GM12873 (cell line): ENCODE measurements around the gene KNSTRN.

Source experiments
- CTCF ChIP-seq: IDR thresholded peaks from 2 replicates; pipeline ENCODE4 v1.5.1; 2012; ENCODE audit warnings: low read depth, mild to moderate bottlenecking, moderate library complexity, low read length, control low read depth; ENCODE audit not compliant: insufficient read depth; ENCODE audit errors: missing control alignments

Gene KNSTRN

DNA sequence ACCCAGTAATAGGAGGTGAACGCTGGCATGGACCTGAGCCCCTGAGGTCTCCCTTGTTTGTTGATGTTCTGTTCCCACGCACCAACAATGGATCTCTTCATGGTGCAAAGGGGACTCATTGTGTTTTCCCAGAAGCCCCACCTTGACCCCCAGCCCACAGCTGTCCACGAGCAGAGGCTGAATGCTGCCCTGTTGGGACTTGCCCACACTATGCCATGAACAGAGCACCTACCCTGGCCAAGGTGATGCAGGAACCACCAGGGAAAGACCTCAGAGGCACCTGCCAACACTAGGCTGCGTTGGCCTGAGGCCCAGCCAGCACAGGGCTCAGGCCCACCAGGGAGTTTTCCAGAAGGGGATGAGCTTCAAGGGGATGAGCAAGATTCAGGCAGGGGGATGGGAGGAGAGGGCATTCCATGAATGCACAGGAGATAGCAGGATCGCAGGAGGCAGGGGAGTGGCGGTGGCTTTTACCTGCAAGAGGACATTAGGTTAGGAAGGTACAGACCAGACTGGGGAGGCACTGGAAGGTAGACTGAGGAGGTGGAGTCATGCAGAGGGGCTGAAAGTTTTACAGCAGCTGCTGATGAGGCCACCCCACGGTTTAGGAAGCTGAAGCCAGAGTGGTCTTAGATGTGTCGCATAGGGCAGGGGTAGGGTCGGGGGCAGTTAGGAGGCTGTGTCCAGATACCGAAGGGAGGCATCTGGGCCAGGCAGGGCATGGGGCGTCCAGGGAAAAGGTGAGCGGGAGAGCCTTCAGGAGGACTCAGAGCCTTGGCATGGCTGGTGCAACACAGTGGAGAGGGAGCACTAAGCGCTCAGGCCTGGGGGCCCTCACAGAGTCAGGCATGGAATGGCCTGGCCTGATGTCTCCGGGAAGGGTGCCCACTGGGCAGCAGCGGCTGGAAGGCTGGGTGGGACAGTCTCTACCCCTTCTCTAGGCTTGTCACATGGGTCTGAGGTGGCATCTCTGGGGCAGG lies 35.7 kb upstream of the KNSTRN start:
- TF ChIP-seq CTCF: no peak

- TF ChIP-seq CTCF: no peak
Observed at GRCh38 chr15:40347559-40348473, 34.7 kb upstream of the KNSTRN start.

DNA sequence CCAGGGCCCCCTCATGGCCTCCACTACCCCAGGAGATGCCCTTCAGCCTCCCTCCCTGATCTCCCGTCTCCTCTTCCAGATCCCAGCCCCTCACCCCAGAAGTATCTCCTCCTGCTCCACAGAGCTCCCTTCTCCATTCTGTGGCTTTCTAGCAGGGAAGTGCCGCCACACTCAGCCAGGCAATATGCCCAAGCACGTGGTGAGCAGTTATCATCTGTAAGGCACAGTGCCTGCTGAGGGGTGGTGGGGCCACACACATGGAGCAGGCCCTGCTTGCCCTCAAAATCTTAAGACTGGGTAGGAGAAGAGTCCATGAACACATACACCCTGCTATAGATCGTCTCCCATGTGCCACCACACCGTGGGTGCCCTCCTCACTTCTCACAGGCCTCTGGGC lies 34.0 kb upstream of the KNSTRN start:
- no peak for TF ChIP-seq CTCF

- TF ChIP-seq CTCF: no peak
Observed at GRCh38 chr15:40349163-40349562, 33.4 kb upstream of the KNSTRN start.

DNA sequence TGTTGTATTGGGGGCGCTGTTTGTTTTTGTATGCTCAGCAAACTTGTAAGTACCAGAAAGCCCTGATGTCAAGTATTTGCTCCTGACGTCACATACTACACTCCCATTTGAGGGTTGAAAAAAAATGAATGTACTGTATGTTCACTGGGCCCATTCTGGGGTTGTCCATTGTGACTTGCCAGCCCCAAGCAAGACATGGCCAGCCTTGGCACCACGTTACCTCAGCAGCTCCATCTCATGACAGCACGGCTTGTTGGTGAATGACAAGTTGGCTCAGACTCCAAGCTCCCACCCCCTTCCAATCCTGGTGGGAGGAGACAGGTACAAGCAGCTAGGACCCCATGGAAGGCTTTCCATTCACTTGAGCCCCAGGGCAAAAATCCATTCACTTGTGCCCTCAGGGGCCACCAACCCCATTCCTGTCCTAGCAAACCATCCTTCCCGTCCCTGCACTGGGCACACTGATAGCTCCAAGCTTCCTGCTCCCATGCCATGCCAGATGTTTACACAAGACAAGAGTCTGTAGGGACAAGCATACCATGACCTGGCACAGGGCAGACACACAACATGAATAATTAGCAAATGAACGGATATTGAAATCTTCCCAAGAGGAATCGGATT lies 30.1 kb upstream of the KNSTRN start:
- no peak for TF ChIP-seq CTCF

GRCh38 chr15:40353697-40354096 lies 28.8 kb upstream of the KNSTRN start:
- no peak for TF ChIP-seq CTCF
